AG09309 (cell line): Measurements from ENCODE around the gene ZYG11B.
"Not testable (repeated sequence)": the region's sequence is repeated elsewhere in the genome, so short reads cannot be mapped to it uniquely, and the experiment has no call there.

Source experiments
- DNase-seq: peaks from one replicate; pipeline ENCODE4 v3.0.0-alpha.2; 2010; ENCODE audit warnings: low read depth
- H3K4me3 ChIP-seq: 2 replicates; pipeline ENCODE4 v1.5.1; 2011; ENCODE audit warnings: mild to moderate bottlenecking, low read depth, low read length, moderate library complexity; ENCODE audit not compliant: control insufficient read depth
- TF ChIP-seq, protein P1 (sequence below): IDR thresholded peaks from 2 replicates; pipeline ENCODE4 v1.5.1; 2011; ENCODE audit warnings: mild to moderate bottlenecking, low read depth, low read length, inconsistent platforms; ENCODE audit not compliant: insufficient read depth, control insufficient read depth; ENCODE audit errors: missing control alignments

Gene ZYG11B

DNA sequence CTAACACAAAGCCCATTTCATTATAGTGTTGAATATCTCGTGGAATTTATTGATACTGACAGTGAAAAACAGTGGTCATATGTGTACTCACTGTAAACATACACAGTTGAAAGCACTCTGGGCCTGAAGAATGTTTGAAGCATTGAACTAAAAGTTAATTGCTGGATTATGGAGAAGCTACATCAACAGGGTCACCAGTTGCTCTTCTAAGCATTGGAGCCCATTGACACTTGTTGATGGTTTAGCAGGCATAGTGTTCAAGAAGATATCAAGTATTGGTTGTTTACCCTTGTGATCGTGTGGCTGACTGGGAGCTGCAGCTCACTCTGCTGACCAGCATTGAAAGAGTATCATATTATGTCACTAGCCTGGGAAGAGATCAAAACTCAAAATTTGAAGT lies 126.6 kb downstream of the ZYG11B start:
- TF ChIP-seq, protein P1, sequence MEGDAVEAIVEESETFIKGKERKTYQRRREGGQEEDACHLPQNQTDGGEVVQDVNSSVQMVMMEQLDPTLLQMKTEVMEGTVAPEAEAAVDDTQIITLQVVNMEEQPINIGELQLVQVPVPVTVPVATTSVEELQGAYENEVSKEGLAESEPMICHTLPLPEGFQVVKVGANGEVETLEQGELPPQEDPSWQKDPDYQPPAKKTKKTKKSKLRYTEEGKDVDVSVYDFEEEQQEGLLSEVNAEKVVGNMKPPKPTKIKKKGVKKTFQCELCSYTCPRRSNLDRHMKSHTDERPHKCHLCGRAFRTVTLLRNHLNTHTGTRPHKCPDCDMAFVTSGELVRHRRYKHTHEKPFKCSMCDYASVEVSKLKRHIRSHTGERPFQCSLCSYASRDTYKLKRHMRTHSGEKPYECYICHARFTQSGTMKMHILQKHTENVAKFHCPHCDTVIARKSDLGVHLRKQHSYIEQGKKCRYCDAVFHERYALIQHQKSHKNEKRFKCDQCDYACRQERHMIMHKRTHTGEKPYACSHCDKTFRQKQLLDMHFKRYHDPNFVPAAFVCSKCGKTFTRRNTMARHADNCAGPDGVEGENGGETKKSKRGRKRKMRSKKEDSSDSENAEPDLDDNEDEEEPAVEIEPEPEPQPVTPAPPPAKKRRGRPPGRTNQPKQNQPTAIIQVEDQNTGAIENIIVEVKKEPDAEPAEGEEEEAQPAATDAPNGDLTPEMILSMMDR = no peak
- DNase-seq = no peak

DNA sequence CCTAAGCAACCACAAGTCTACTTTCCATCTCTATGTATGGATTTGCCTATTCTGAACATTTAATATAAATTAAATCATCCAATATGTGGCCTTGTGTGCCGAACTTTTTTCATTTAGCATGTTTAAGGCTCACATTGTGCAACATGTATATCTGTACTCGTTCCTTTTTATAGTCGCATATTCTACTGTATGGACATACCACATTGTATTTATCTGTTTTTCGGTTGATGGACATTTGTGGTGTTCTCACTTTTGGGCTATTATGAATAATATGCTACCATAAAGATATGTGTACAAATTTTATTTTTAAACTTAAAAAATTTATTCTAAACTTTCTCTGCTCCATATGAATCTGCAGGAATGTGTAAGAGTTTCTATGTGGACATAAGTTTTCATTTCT lies 129.3 kb downstream of the ZYG11B start:
- no peak for DNase-seq
- TF ChIP-seq, protein P1 = no peak
- no peak overlapping the region for H3K4me3 ChIP-seq

More for the DNA sequence above, 126.6 kb downstream of the ZYG11B start:
- no peak overlapping the region for H3K4me3 ChIP-seq

DNA sequence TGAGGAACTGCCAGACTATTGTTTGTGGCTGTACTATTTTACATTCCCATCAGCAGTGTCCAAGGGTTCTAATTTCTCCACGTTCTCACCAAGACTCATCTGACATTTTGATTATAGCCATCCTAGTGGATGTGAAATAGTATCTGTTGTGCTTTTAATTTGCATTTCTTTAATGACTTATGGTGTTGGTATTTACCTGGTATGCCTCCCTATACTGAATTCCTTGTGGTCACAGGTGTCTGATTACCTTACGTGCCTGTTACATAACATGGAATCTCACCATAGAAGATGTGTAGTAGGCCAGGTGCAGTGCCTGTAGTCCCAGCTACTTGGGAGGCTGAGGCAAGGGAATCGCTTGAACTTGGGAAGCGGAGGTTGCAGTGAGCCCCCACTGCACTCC lies 129.8 kb downstream of the ZYG11B start:
- TF ChIP-seq, protein P1 = no peak
- no peak for DNase-seq
- no peak overlapping the region for H3K4me3 ChIP-seq

- no peak overlapping the region for H3K4me3 ChIP-seq
- no peak for DNase-seq
- TF ChIP-seq, protein P1 = no peak
Observed at GRCh38 chr1:52857443-52857842, 131.2 kb downstream of the ZYG11B start.

DNA sequence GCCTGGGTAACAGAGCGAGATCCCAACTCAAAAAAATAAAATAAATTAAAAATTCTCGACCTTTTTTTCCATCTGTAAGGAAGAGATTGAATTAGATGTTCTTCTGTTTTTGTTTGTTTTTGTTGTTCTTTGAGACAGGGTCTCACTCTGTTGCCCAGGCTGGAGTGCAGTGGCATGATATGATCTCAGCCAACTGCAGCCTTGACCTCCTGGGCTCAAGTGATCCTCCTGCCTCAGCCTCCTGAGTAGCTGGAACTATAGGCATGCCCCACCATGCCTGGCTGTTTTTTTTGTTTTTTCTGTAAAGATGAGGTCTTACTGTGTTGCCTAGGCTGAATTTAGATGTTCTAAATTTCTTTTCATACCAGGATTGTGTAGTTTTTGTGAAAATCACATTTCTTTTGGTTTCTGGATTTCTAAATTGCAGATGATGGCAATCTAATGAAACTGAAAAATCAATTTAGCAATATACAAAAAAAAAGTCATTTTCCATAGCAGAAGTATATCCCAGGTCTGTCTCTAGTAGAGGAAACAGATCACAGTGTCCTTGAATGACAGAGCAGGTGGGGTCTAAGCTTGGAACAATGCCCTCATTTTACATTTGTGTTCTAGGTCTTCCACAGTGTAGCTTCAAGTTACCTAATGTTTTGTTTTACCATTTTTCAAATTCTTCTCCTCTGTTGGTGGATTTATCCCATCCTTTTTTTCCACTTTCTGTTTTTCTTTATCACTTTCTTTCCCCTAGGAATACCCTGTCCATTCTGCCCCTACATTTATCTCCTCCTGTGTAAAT lies 136.6 kb downstream of the ZYG11B start:
- DNase-seq = no peak
- H3K4me3 ChIP-seq = no peak overlapping the region
- TF ChIP-seq, protein P1 = no peak

DNA sequence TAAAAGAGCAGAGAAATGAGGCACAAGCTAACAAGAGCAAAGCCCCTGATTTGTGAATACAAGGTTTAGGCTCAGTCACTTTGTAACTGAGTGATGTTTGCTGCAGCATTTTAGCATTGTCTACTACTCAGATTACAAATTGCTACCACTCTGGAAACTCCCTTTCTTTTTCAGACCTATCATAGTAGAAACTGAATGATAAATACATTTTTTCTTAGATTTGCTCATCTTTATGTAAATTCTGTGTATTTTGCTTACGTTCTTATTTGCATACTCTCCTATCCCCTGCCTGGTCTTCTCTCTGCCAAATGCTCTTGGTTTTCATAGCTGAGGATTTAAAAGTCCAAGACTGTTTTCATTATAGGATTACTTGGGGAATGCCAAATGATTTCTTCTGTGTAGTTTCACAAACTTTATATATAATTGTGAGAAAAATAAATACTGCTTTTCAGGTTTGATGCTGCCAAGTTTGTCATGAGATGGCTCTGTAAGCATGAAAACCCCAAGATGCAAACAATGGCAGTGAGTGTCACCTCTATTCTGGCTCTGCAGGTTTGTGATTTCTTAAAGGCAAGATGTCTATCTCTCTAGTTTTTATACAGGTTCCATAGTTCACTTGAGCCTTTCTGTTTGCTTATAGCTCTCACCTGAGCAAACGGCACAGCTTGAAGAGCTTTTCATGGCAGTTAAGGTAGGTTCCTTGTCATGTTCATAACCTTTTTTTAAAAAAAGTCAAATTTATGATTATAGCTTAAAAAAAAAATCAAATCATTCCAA lies 141.0 kb downstream of the ZYG11B start:
- TF ChIP-seq, protein P1 = no peak
- no peak for DNase-seq
- H3K4me3 ChIP-seq = no peak overlapping the region

DNA sequence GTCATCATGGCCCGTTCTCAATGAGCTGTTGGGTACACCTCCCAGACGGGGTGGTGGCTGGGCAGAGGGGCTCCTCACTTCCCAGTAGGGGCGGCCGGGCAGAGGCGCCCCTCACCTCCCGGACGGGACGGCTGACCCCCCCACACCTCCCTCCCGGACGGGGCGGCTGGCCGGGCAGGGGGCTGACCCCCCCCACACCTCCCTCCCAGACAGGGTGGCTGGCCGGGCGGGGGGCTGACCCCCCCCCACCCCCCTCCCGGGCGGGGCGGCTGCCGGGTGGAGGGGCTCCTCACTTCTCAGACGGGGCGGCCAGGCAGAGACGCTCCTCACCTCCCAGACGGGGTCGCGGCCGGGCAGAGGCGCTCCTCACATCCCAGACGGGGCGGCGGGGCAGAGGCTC lies 143.5 kb downstream of the ZYG11B start:
- DNase-seq, H3K4me3 ChIP-seq: not testable (repeated sequence)
